Right cardiac atrium (tissue), 5 donors: ENCODE measurements around the gene TRIM29. TPM values are rescaled to one million over a fixed set of nuclear protein-coding genes. Genes with fewer than 3 reads are reported as not detected.
"Not testable (repeated sequence)": the region's sequence is repeated elsewhere in the genome, so short reads cannot be mapped to it uniquely, and the experiment has no call there.

Experiments
- ATAC-seq, 2 donors: fragments of 200-7000 bp; cut with Tn5 transposase; one replicate each; pipeline versions ENCODE4 v1.8.0 to v1.9.1; 2020; ENCODE audit warnings: moderate library complexity in 2 of 2, mild to moderate bottlenecking in 1 of 2
- DNase-seq, 3 donors: peaks; one replicate each; pipeline ENCODE4 v3.0.0-alpha.2; 2020
- H3K27ac ChIP-seq: one replicate; pipeline ENCODE4 v1.5.1; 2013; ENCODE audit warnings: mild to moderate bottlenecking, low read length, control low read depth, moderate library complexity
- H3K27me3 ChIP-seq: one replicate; pipeline ENCODE4 v1.6.1; 2013; ENCODE audit not compliant: control insufficient read depth, insufficient read depth
- H3K4me1 ChIP-seq: one replicate; pipeline ENCODE4 v1.6.1; 2013; ENCODE audit warnings: low read length; ENCODE audit not compliant: control insufficient read depth, insufficient read depth
- H3K4me3 ChIP-seq: one replicate; pipeline ENCODE4 v1.5.1; 2013; ENCODE audit warnings: low read length, control low read depth
- H3K9me3 ChIP-seq: one replicate; pipeline ENCODE4 v1.6.1; 2013; ENCODE audit warnings: low read length; ENCODE audit not compliant: control insufficient read depth
- WGBS: extraction: QIAGEN DNeasy Blood & Tissue Kit; methylation state at CpG from one replicate; pipeline ENCODE4 v1.1.7; 2013; 5-methylcytosine and 5-hydroxymethylcytosine counted together
- intact Hi-C, 4 donors: fragments of 100-400 bp; cut with DNase I; formaldehyde crosslinking; loops; one replicate each; pipeline versions ENCODE4 v1.11.0 to v1.14.0; 2022 to 2023
- polyA plus RNA-seq: library from polyadenylated mRNA; stranded (reverse); fragments of 200-250 nt; gene quantifications from one replicate; pipeline ENCODE4 v1.2.3, GENCODE V29; 2013
- total RNA-seq, 4 donors: library from RNA; stranded (reverse); fragmentation: NEBNext Ultra II Directional; extraction: Animal tissue kit (Norgen Biotek cat#: 25700); gene quantifications; one replicate each; pipeline ENCODE4 v1.2.1, GENCODE V29; 2021
- donor health status: healthy with polysubstance abuse.
- donor health status: DM: no; HTN: yes; CAD: no.
- donor health status: DM: no; HTN: no; CAD: no.
- donor health status: DM: no; HTN: yes; CAD: no; lungs with severe emphysema.
- donor health status: DM: yes; HTN: yes; CAD: no.

TRIM29 gene
- total and polyA plus RNA-seq, 5 donors, result 0.16 to 0.34 TPM; not detected in 3

GRCh38 chr11:120147094-120147949 is 9.4 kb upstream of the TRIM29 start:
- DNase-seq, result peak in 1 of 3 donors; percentile 18
- ATAC-seq, result no peak
- Histone ChIP-seq H3K27ac (no peak overlapping the region), H3K9me3 (no peaks in the 10 kb centered on the region), H3K4me1 (no peaks in the 10 kb centered on the region), H3K27me3 (no peaks in the 10 kb centered on the region), H3K4me3 (no peak overlapping the region)
- intact Hi-C loops, result no loop called here
- WGBS, result 77% methylated on average over 17 of the region's 17 CpGs

- Histone ChIP-seq H3K27me3 (no peaks in the 10 kb centered on the region), H3K4me3 (no peak overlapping the region), H3K4me1 (no peaks in the 10 kb centered on the region), H3K9me3 (no peaks in the 10 kb centered on the region), H3K27ac (no peak overlapping the region)
- WGBS, result 77% methylated on average over 14 of the region's 14 CpGs
- DNase-seq (no peak), ATAC-seq (no peak)
- intact Hi-C loops, result no loop called here
These were observed 8.6 kb upstream of the TRIM29 start for GRCh38 chr11:120146413-120147093.

- no peaks in the 10 kb centered on the region for H3K9me3 ChIP-seq
- DNase-seq, result no peak
These were observed 6.6 kb upstream of the TRIM29 start for GRCh38 chr11:120144501-120144900.

GRCh38 chr11:120143472-120143871 is 5.6 kb upstream of the TRIM29 start:
- WGBS, result 83% methylated on average over 11 of the region's 11 CpGs
- H3K4me3 ChIP-seq, DNase-seq, intact Hi-C loops, ATAC-seq, H3K27ac ChIP-seq, H3K27me3 ChIP-seq, H3K4me1 ChIP-seq, H3K9me3 ChIP-seq: not testable (repeated sequence)

More at GRCh38 chr11:120144501-120144900, 6.6 kb upstream of the TRIM29 start:
- intact Hi-C loops, result no loop called here
- Histone ChIP-seq H3K4me1 (no peaks in the 10 kb centered on the region), H3K27me3 (no peaks in the 10 kb centered on the region), H3K27ac (no peak overlapping the region), H3K4me3 (no peak overlapping the region)
- 57% methylated on average over 8 of the region's 8 CpGs for WGBS
- no peak for ATAC-seq

GRCh38 chr11:120142441-120143100 is 4.7 kb upstream of the TRIM29 start:
- Histone ChIP-seq H3K9me3 (no peaks in the 10 kb centered on the region), H3K27ac (no peak overlapping the region), H3K4me3 (no peak overlapping the region), H3K27me3 (no peaks in the 10 kb centered on the region), H3K4me1 (no peaks in the 10 kb centered on the region)
- no peak for DNase-seq
- intact Hi-C loops, result no loop called here
- ATAC-seq, result no peak
- 89% methylated on average over 9 of the region's 9 CpGs for WGBS

- H3K27me3 ChIP-seq, result no peaks in the 10 kb centered on the region
These were observed 4.0 kb upstream of the TRIM29 start for GRCh38 chr11:120141768-120142423.

GRCh38 chr11:120141113-120141767 is 3.3 kb upstream of the TRIM29 start:
- Histone ChIP-seq H3K9me3 (no peaks in the 10 kb centered on the region), H3K27me3 (no peaks in the 10 kb centered on the region), H3K4me1 (no peaks in the 10 kb centered on the region), H3K4me3 (no peak overlapping the region), H3K27ac (no peak overlapping the region)
- DNase-seq, result no peak
- WGBS, result 65% methylated on average over 5 of the region's 5 CpGs
- ATAC-seq, result no peak
- intact Hi-C loops, result no loop called here

More at GRCh38 chr11:120141768-120142423, 4.0 kb upstream of the TRIM29 start:
- no peaks in the 10 kb centered on the region for H3K9me3 ChIP-seq
- WGBS, result 66% methylated on average over 5 of the region's 5 CpGs
- intact Hi-C loops, result no loop called here
- no peaks in the 10 kb centered on the region for H3K4me1 ChIP-seq
- no peak for DNase-seq
- no peak overlapping the region for H3K27ac ChIP-seq
- no peak for ATAC-seq
- no peak overlapping the region for H3K4me3 ChIP-seq

- H3K4me1 ChIP-seq, result no peaks in the 10 kb centered on the region
- H3K27me3 ChIP-seq, result no peaks in the 10 kb centered on the region
- no peak overlapping the region for H3K4me3 ChIP-seq
- no peak for DNase-seq
- ATAC-seq, result no peak
- intact Hi-C loops, result no loop called here
- no peak overlapping the region for H3K27ac ChIP-seq
- 79% methylated on average over 8 of the region's 8 CpGs for WGBS
- H3K9me3 ChIP-seq, result no peaks in the 10 kb centered on the region
These were observed 1.6 kb upstream of the TRIM29 start for GRCh38 chr11:120139316-120140069.

- Histone ChIP-seq H3K9me3 (no peaks in the 10 kb centered on the region), H3K27ac (no peak overlapping the region), H3K4me1 (no peaks in the 10 kb centered on the region), H3K27me3 (no peaks in the 10 kb centered on the region), H3K4me3 (no peak overlapping the region)
- no peak for ATAC-seq
- 94% methylated on average over 24 of the region's 24 CpGs for WGBS
- intact Hi-C loops, result no loop called here
- no peak for DNase-seq
These were observed 714 bp downstream of the TRIM29 start for GRCh38 chr11:120137187-120137610.

- DNase-seq, result no peak
- H3K27ac ChIP-seq, result no peak overlapping the region
- no peak overlapping the region for H3K4me3 ChIP-seq
- no peaks in the 10 kb centered on the region for H3K4me1 ChIP-seq
- 85% methylated on average over 7 of the region's 7 CpGs for WGBS
- H3K9me3 ChIP-seq, result no peaks in the 10 kb centered on the region
- ATAC-seq, result no peak
- intact Hi-C loops, result no loop called here
- no peaks in the 10 kb centered on the region for H3K27me3 ChIP-seq
These were observed 1.6 kb downstream of the TRIM29 start for GRCh38 chr11:120136356-120136755.
